Epidermal melanocyte (primary cell): ENCODE measurements around the gene HIC1.
"Not testable (repeated sequence)": the region's sequence is repeated elsewhere in the genome, so short reads cannot be mapped to it uniquely, and the experiment has no call there.

Experiments used
- DNase-seq: peaks from one replicate; pipeline ENCODE4 v3.0.0; 2011; ENCODE audit warnings: low spot score; ENCODE audit not compliant: insufficient read length

The HIC1 gene

GRCh38 chr17:2054512-2055291 lies at the start of gene HIC1:
Gene HIC1 (plus strand): TSS chr17:2055103. CDS start chr17:2056691, 1,588 bp downstream.
- peak; percentile 95 for DNase-seq

GRCh38 chr17:2008332-2009126 lies 46.4 kb upstream of the HIC1 start:
- no peak for DNase-seq

- no peak for DNase-seq
Observed at GRCh38 chr17:2009737-2010136, 45.2 kb upstream of the HIC1 start.

GRCh38 chr17:2011411-2012371 lies 43.2 kb upstream of the HIC1 start:
- DNase-seq = peak; percentile 91

- DNase-seq = no peak
Observed at GRCh38 chr17:2012499-2012898, 42.4 kb upstream of the HIC1 start.

GRCh38 chr17:2013220-2013993 lies 41.5 kb upstream of the HIC1 start:
- not testable (repeated sequence) for DNase-seq

- no peak for DNase-seq
Observed at GRCh38 chr17:2013994-2014317, 40.9 kb upstream of the HIC1 start.

GRCh38 chr17:2015314-2015713 lies 39.6 kb upstream of the HIC1 start:
- DNase-seq = no peak

- DNase-seq = no peak
Observed at GRCh38 chr17:2016494-2016893, 38.4 kb upstream of the HIC1 start.

- DNase-seq = no peak
Observed at GRCh38 chr17:2017274-2017941, 37.5 kb upstream of the HIC1 start.

GRCh38 chr17:2018716-2019510 lies 36.0 kb upstream of the HIC1 start:
- DNase-seq = no peak

GRCh38 chr17:2019723-2020122 lies 35.2 kb upstream of the HIC1 start:
- DNase-seq = no peak

- DNase-seq = no peak
Observed at GRCh38 chr17:2020721-2021120, 34.2 kb upstream of the HIC1 start.

- DNase-seq = no peak
Observed at GRCh38 chr17:2022647-2023240, 32.2 kb upstream of the HIC1 start.

GRCh38 chr17:2023256-2023655 lies 31.6 kb upstream of the HIC1 start:
- no peak for DNase-seq

GRCh38 chr17:2023692-2024571 lies 31.0 kb upstream of the HIC1 start:
- no peak for DNase-seq

- DNase-seq = no peak
Observed at GRCh38 chr17:2024572-2025219, 30.2 kb upstream of the HIC1 start.

GRCh38 chr17:2025220-2025621 lies 29.7 kb upstream of the HIC1 start, which contains the start of gene RTN4RL1:
Gene RTN4RL1 (minus strand): TSS chr17:2025334. CDS start chr17:2024865, 469 bp downstream.
- DNase-seq = peak; percentile 85
